Heart right ventricle (tissue), 16 donors: Measurements from ENCODE around the gene CHAF1B. TPM values are rescaled to one million over a fixed set of nuclear protein-coding genes. Genes with fewer than 3 reads are reported as not detected.
A peak's percentile ranks its signal among the peaks of the same experiment; 100 is the strongest.
"Not testable (repeated sequence)": the region's sequence is repeated elsewhere in the genome, so short reads cannot be mapped to it uniquely, and the experiment has no call there.

Source experiments
- ATAC-seq, 8 donors: fragments of 200-7000 bp; cut with Tn5 transposase; one replicate each; pipeline ENCODE4 v1.9.1; 2020; ENCODE audit warnings: mild to moderate bottlenecking in 8 of 8, moderate library complexity in 8 of 8, moderate number of reproducible peaks in 1 of 8
- DNase-seq, 2 donors: peaks; one replicate each; pipeline ENCODE4 v3.0.0-alpha.2; 2020
- H3K27ac ChIP-seq, 10 donors: fragments of 200-600 bp; sonication (generic) in 2 of 10; one replicate each; pipeline versions ENCODE4 v1.5.0 to v1.8.0; 2020 to 2022; ENCODE audit warnings: mild to moderate bottlenecking in 3 of 10
- H3K27me3 ChIP-seq, 7 donors: fragments of 200-600 bp; one replicate each; pipeline ENCODE4 v1.8.0; 2021 to 2022; ENCODE audit warnings: mild to moderate bottlenecking in 2 of 7
- H3K36me3 ChIP-seq, 9 donors: fragments of 200-600 bp; sonication (generic) in 1 of 9; one replicate each; pipeline versions ENCODE4 v1.5.0 to v1.8.0; 2020 to 2022; ENCODE audit warnings: mild to moderate bottlenecking in 2 of 9
- H3K4me1 ChIP-seq, 9 donors: fragments of 200-600 bp; sonication (generic) in 1 of 9; one replicate each; pipeline versions ENCODE4 v1.5.0 to v1.8.0; 2020 to 2022; ENCODE audit warnings: mild to moderate bottlenecking in 4 of 9
- H3K4me3 ChIP-seq, 10 donors: fragments of 200-600 bp; sonication (generic) in 2 of 10; one replicate each; pipeline versions ENCODE4 v1.5.0 to v1.8.0; 2020 to 2022; ENCODE audit warnings: mild to moderate bottlenecking in 7 of 10, moderate library complexity in 2 of 10
- H3K9me3 ChIP-seq, 11 donors: fragments of 200-600 bp in 10 of 11; sonication (generic) in 2 of 11; one replicate each; pipeline versions ENCODE4 v1.5.0 to v1.8.0; 2013 to 2022; ENCODE audit warnings: mild to moderate bottlenecking in 2 of 11, control low read depth in 1 of 11, moderate library complexity in 1 of 11
- CTCF ChIP-seq, 9 donors: fragments of 200-600 bp; sonication (generic) in 2 of 9; IDR thresholded peaks; one replicate each; pipeline versions ENCODE4 v1.5.0 to v1.8.0; 2021 to 2022; ENCODE audit warnings: antibody characterized with exemption in 9 of 9, mild to moderate bottlenecking in 5 of 9, moderate library complexity in 1 of 9
- WGBS, 2 donors: extraction: QIAGEN DNeasy Blood & Tissue Kit; methylation state at CpG; one replicate each; pipeline ENCODE4 v1.1.7; 2013; ENCODE audit warnings: inconsistent platforms in 1 of 2; 5-methylcytosine and 5-hydroxymethylcytosine counted together
- intact Hi-C, 10 donors: fragments of 100-400 bp; cut with DNase I; formaldehyde crosslinking; loops; one replicate each; pipeline versions ENCODE4 v1.11.1 to v1.14.2; 2022
- polyA plus RNA-seq, 2 donors: library from polyadenylated mRNA; stranded (reverse); fragments of 200-250 nt; gene quantifications; one replicate each; pipeline ENCODE4 v1.2.3, GENCODE V29; 2013
- total RNA-seq, 10 donors: library from RNA; stranded (reverse); fragmentation: NEBNext Ultra II Directional in 3 of 10; extraction: Animal tissue kit (Norgen Biotek cat#: 25700) in 3 of 10; gene quantifications; one replicate each; pipeline versions ENCODE4 v1.2.1 to v1.2.4, GENCODE V29; 2021 to 2023
- donor health status: Arrhythmogenic right ventricular cardiomyopathy.
- donor health status: ischemic (EF 13 %, LVEDD 7.1; RV severe dilation, severe dysfunction).
- donor health status: healthy with polysubstance abuse.
- donor health status: DM: no; HTN: yes; CAD: no.
- donor health status: DM: no; HTN: no; CAD: no.
- donor health status: ischemic (EF 25% LVEDD 6.9; RV normal size, moderate dysfunction).
- donor health status: ischemic (EF 25% LVEDD 5.7; RV mildly dilated, moderate dysfunction).
- donor health status: healthy.
- donor health status: DM: yes; HTN: yes; CAD: no.
- donor health status: Ischemic cardiomyopathy.
- donor health status: ischemic (EF 35%, LVEDD 5.7; RV mildly dilated, moderate dysfunction).
- donor health status: nonischemic (EF 11% LVEDD 7.7; RV severe dilation, severe dysfunction).
- donor health status: DM: yes; HTN: yes; CAD: no.
- donor health status: PGD.
- donor health status: ischemic (EF 29% LVEDD 5.4; RV normal size, mild dysfunction).
- donor health status: nonischemic (EF 23%, LVEDD 6.1; RV moderate dilation, normal function).

The CHAF1B gene
- total and polyA plus RNA-seq, 12 donors: 0.24 to 1.3 (median 0.48) TPM

GRCh38 chr21:36381841-36382589 is 3.2 kb upstream of the CHAF1B start:
- Histone ChIP-seq H3K27me3 (no peaks in the 10 kb centered on the region), H3K9me3 (no peaks in the 10 kb centered on the region), H3K4me1 (peaks cover 0 to 11% (median 4%) of the 10 kb centered on the region in 9 donors), H3K27ac (no peak overlapping the region), H3K36me3 (peaks cover 0 to 20% (median 9%) of the 10 kb centered on the region in 9 donors), H3K4me3 (no peak overlapping the region)
- intact Hi-C loops: loop anchor here in 1 of 10 donors (10.0 kb wide), 1 partner anchor 57 kb away; the partner anchor contains the start of gene MORC3
- no peak for TF ChIP-seq CTCF (IDR thresholded peaks at IDR 0.05)
- ATAC-seq (no peak), DNase-seq (no peak)
- WGBS, 2 donors: 91 to 92% methylated on average over 9 of the region's 9 CpGs

- 92% methylated on average over 10 of the region's 10 CpGs for WGBS, 2 donors
- not testable (repeated sequence) for H3K27me3 ChIP-seq, DNase-seq, H3K9me3 ChIP-seq, H3K27ac ChIP-seq, H3K4me3 ChIP-seq, ATAC-seq
- intact Hi-C loops: loop anchor here in 1 of 10 donors (10.0 kb wide), 1 partner anchor 58 kb away; the partner anchor contains the start of gene MORC3
- Histone ChIP-seq H3K4me1 (peaks cover 0 to 11% (median 4%) of the 10 kb centered on the region in 9 donors), H3K36me3 (peaks cover 0 to 13% (median 6%) of the 10 kb centered on the region in 9 donors)
Measured at GRCh38 chr21:36382722-36383121, 2.5 kb upstream of the CHAF1B start.

- Histone ChIP-seq H3K27ac (no peak overlapping the region), H3K4me1 (peaks cover 0 to 7% (median 4%) of the 10 kb centered on the region in 9 donors), H3K27me3 (no peaks in the 10 kb centered on the region), H3K9me3 (no peaks in the 10 kb centered on the region), H3K36me3 (no peaks in the 10 kb centered on the region), H3K4me3 (peak overlapping the region in 9 of 10 donors; percentile 54 to 69 (median 63))
- no peak for TF ChIP-seq CTCF (IDR thresholded peaks at IDR 0.05)
- ATAC-seq (peak in 2 of 8 donors; percentile 3 to 10), DNase-seq (no peak)
- intact Hi-C loops: loop anchor here in 1 of 10 donors (10.0 kb wide), 1 partner anchor 60 kb away; the partner anchor contains the start of gene MORC3
- 35 to 39% methylated on average over 8 of the region's 8 CpGs for WGBS, 2 donors
Measured at GRCh38 chr21:36384885-36385232, 333 bp upstream of the CHAF1B start.

- no peak for TF ChIP-seq CTCF (IDR thresholded peaks at IDR 0.05)
- no peak overlapping the region for H3K27ac ChIP-seq
- H3K9me3 ChIP-seq: no peaks in the 10 kb centered on the region
- WGBS, 2 donors: 83 to 85% methylated on average over 21 of the region's 21 CpGs
- H3K4me3 ChIP-seq: peak overlapping the region in 9 of 10 donors; percentile 54 to 69 (median 63)
- H3K4me1 ChIP-seq: peaks cover 0 to 7% (median 4%) of the 10 kb centered on the region in 9 donors
- ATAC-seq (no peak), DNase-seq (no peak)
- intact Hi-C loops: loop anchor here in 1 of 10 donors (10.0 kb wide), 1 partner anchor 61 kb away; the partner anchor contains the start of gene MORC3
- H3K36me3 ChIP-seq: no peaks in the 10 kb centered on the region
- H3K27me3 ChIP-seq: no peaks in the 10 kb centered on the region
Measured at GRCh38 chr21:36386031-36386642, 945 bp downstream of the CHAF1B start.
